IMR-90 (cell line): Measurements from ENCODE around the gene MOCS1. TPM values are rescaled to one million over a fixed set of nuclear protein-coding genes. Genes with fewer than 3 reads are reported as not detected.

ENCODE experiments used
- ATAC-seq: fragments of 200-7000 bp; cut with Tn5 transposase; 2 replicates; pipeline ENCODE4 v1.9.1; 2020; ENCODE audit warnings: low read depth, mild to moderate bottlenecking, moderate library complexity
- BruUV-seq: library from RNA; stranded (reverse); fragments of 400-500 nt; replicated peaks from 2 replicates; lab custom pipeline; 2021; lab: Mats Ljungman, UMichigan
- CTCF ChIA-PET: fragments of 300-600 bp; formaldehyde crosslinking; extraction: SDS; loops from one replicate; lab custom pipeline; 2021; ENCODE audit warnings: antibody characterized with exemption; lab: Yijun Ruan, JAX
- POLR2A ChIA-PET: fragments of 300-600 bp; sonication (Branson Sonifier 250); formaldehyde crosslinking; loops from one replicate; lab custom pipeline; 2022; ENCODE audit warnings: antibody characterized with exemption; ENCODE audit not compliant: unreplicated experiment; lab: Charles Lee
- DNase-seq: peaks from one replicate; pipeline ENCODE4 v3.0.0; 2013
- H2AFZ ChIP-seq: replicated peaks from 2 replicates; pipeline ENCODE3; 2013; ENCODE audit warnings: low read length, mild to moderate bottlenecking; ENCODE audit not compliant: poor library complexity
- H2AK5ac ChIP-seq: 2 replicates; pipeline ENCODE4 v1.6.1; 2013; ENCODE audit warnings: low read depth, low read length, inconsistent platforms
- H2AK9ac ChIP-seq: replicated peaks from 2 replicates; pipeline ENCODE3; 2013; ENCODE audit warnings: mild to moderate bottlenecking, low read depth, low read length, moderate library complexity; ENCODE audit not compliant: poor library complexity
- H2BK120ac ChIP-seq: 2 replicates; pipeline ENCODE4 v1.6.1; 2013; ENCODE audit warnings: low read depth, low read length, inconsistent platforms
- H2BK15ac ChIP-seq: 3 replicates; pipeline ENCODE4 v1.6.1; 2013; ENCODE audit warnings: low read depth, low read length, inconsistent platforms
- H2BK20ac ChIP-seq: 2 replicates; pipeline ENCODE4 v1.6.1; 2013; ENCODE audit warnings: low read depth, mild to moderate bottlenecking, inconsistent platforms, low read length, moderate library complexity
- H2BK5ac ChIP-seq: 2 replicates; pipeline ENCODE4 v1.6.1; 2013; ENCODE audit warnings: mild to moderate bottlenecking, low read depth, low read length, inconsistent platforms; ENCODE audit not compliant: poor library complexity, severe bottlenecking
- H3K14ac ChIP-seq: replicated peaks from 2 replicates; pipeline ENCODE4 v1.6.1; 2013; ENCODE audit warnings: low read depth, low read length, inconsistent platforms
- H3K18ac ChIP-seq: 2 replicates; pipeline ENCODE4 v1.6.1; 2013; ENCODE audit warnings: low read depth, low read length, control low read depth
- H3K23ac ChIP-seq: 2 replicates; pipeline ENCODE4 v1.6.1; 2013; ENCODE audit warnings: low read depth, low read length, inconsistent platforms
- H3K27ac ChIP-seq: 2 replicates; pipeline ENCODE4 v1.5.1; 2013; ENCODE audit warnings: mild to moderate bottlenecking, control low read depth, low read length; ENCODE audit not compliant: insufficient read depth
- H3K27me3 ChIP-seq: 2 replicates; pipeline ENCODE4 v1.6.1; 2013; ENCODE audit warnings: low read length; ENCODE audit not compliant: control insufficient read depth, insufficient read depth
- H3K36me3 ChIP-seq: 2 replicates; pipeline ENCODE4 v1.6.1; 2013; ENCODE audit warnings: low read length, mixed read lengths; ENCODE audit not compliant: control insufficient read depth, insufficient read depth
- H3K4ac ChIP-seq: 2 replicates; pipeline ENCODE4 v1.6.1; 2013; ENCODE audit warnings: low read depth, low read length, inconsistent platforms
- H3K4me1 ChIP-seq: 2 replicates; pipeline ENCODE4 v1.6.1; 2013; ENCODE audit warnings: low read length, mixed read lengths; ENCODE audit not compliant: control insufficient read depth, insufficient read depth
- H3K4me2 ChIP-seq: 2 replicates; pipeline ENCODE4 v1.6.1; 2013; ENCODE audit warnings: low read depth, mild to moderate bottlenecking, control low read depth, low read length, moderate library complexity
- H3K4me3 ChIP-seq: 2 replicates; pipeline ENCODE4 v1.5.1; 2013; ENCODE audit warnings: low read depth, mild to moderate bottlenecking, control low read depth, low read length, moderate library complexity; ENCODE audit not compliant: insufficient read depth
- H3K56ac ChIP-seq: 2 replicates; pipeline ENCODE4 v1.6.1; 2013; ENCODE audit warnings: low read length, inconsistent platforms; ENCODE audit not compliant: insufficient read depth; ENCODE audit errors: extremely low read depth
- H3K79me1 ChIP-seq, 2 experiments: 2 replicates each; pipeline ENCODE4 v1.6.1; 2013; ENCODE audit warnings: low read length in 2 of 2, inconsistent platforms in 1 of 2, low read depth in 1 of 2
- H3K9ac ChIP-seq: 2 replicates; pipeline ENCODE4 v1.6.1; 2013; ENCODE audit warnings: low read depth, low read length, control low read depth
- H3K9me1 ChIP-seq: 2 replicates; pipeline ENCODE4 v1.6.1; 2013; ENCODE audit warnings: low read length, inconsistent platforms; ENCODE audit not compliant: insufficient read depth
- H3K9me3 ChIP-seq: 2 replicates; pipeline ENCODE4 v1.6.1; 2013; ENCODE audit warnings: low read length; ENCODE audit not compliant: control insufficient read depth, insufficient read depth
- H4K20me1 ChIP-seq: 2 replicates; pipeline ENCODE4 v1.6.1; 2013; ENCODE audit warnings: low read length, inconsistent platforms; ENCODE audit not compliant: insufficient read depth
- H4K5ac ChIP-seq: 2 replicates; pipeline ENCODE4 v1.6.1; 2013; ENCODE audit warnings: mild to moderate bottlenecking, low read depth, low read length, control low read depth
- H4K8ac ChIP-seq, 2 experiments: 2 replicates each; pipeline ENCODE4 v1.6.1; 2013; ENCODE audit warnings: low read depth in 2 of 2, low read length in 2 of 2, control low read depth in 1 of 2, inconsistent platforms in 1 of 2
- H4K91ac ChIP-seq: 2 replicates; pipeline ENCODE4 v1.6.1; 2013; ENCODE audit warnings: low read depth, low read length, inconsistent platforms; ENCODE audit not compliant: insufficient read depth
- CEBPB ChIP-seq: IDR thresholded peaks from 2 replicates; pipeline ENCODE4 v1.6.1; 2012; ENCODE audit warnings: low read depth, low read length, improper control_type of control experiment
- CHD1 ChIP-seq: IDR thresholded peaks from 2 replicates; pipeline ENCODE4 v1.6.1; 2012; ENCODE audit warnings: low read depth, low read length, improper control_type of control experiment
- CTCF ChIP-seq: conservative IDR thresholded peaks from 2 replicates; pipeline ENCODE4 v1.5.1; 2012; ENCODE audit warnings: mild to moderate bottlenecking, low read depth, low read length, improper control_type of control experiment
- ELK1 ChIP-seq: fragments of 150-350 bp; IDR thresholded peaks from 2 replicates; pipeline ENCODE4 v1.6.1; 2016; ENCODE audit warnings: low read depth, mild to moderate bottlenecking, low read length, moderate library complexity, borderline replicate concordance
- FOS ChIP-seq: fragments of 150-350 bp; IDR thresholded peaks from 2 replicates; pipeline ENCODE4 v1.6.1; 2016; ENCODE audit warnings: low read depth, low read length
- MAFK ChIP-seq: IDR thresholded peaks from 2 replicates; pipeline ENCODE4 v1.6.1; 2012; ENCODE audit warnings: low read depth, low read length, improper control_type of control experiment
- MAZ ChIP-seq: IDR thresholded peaks from 2 replicates; pipeline ENCODE4 v1.6.1; 2012; ENCODE audit warnings: low read depth, mild to moderate bottlenecking, low read length, improper control_type of control experiment, moderate library complexity, borderline replicate concordance
- MXI1 ChIP-seq: IDR thresholded peaks from 2 replicates; pipeline ENCODE4 v1.6.1; 2012; ENCODE audit warnings: low read depth, mild to moderate bottlenecking, low read length, moderate library complexity, borderline replicate concordance
- RAD21 ChIP-seq: IDR thresholded peaks from 2 replicates; pipeline ENCODE4 v1.6.1; 2012; ENCODE audit warnings: low read length, improper control_type of control experiment
- RFX5 ChIP-seq: IDR thresholded peaks from 2 replicates; pipeline ENCODE4 v1.8.0; 2012; ENCODE audit warnings: low read depth, mild to moderate bottlenecking, low read length, moderate library complexity
- WGBS, 2 experiments: methylation state at CpG; one replicate each; pipeline versions ENCODE4 v1.1.5 to v1.1.7; 2013; ENCODE audit warnings: missing lambda C conversion rate in 2 of 2; ENCODE audit not compliant: insufficient read length in 1 of 2; ENCODE audit errors: extremely low coverage in 2 of 2; 5-methylcytosine and 5-hydroxymethylcytosine counted together
- dilution Hi-C: fragments of 300-500 bp; cut with HindIII; formaldehyde crosslinking; loops from one replicate; pipeline ENCODE4 v1.14.3; 2018; ENCODE audit warnings: low sequenced_read_pairs; ENCODE audit not compliant: unreplicated experiment
- in situ Hi-C: fragments of 300-500 bp; cut with MboI; formaldehyde crosslinking; loops from 3 replicates; pipeline ENCODE4 v1.14.3; 2019; ENCODE audit warnings: low sequenced_read_pairs, inconsistent platforms, mixed read lengths
- intact Hi-C: fragments of 100-400 bp; cut with micrococcal nuclease; formaldehyde crosslinking; loops from 2 replicates; pipeline ENCODE4 v1.10.0; 2022
- polyA plus RNA-seq, 3 experiments: library from polyadenylated mRNA; depleted of rRNA; stranded (reverse); fragments of >200 nt; gene quantifications; 2 replicates each; pipeline ENCODE4 v1.2.3, GENCODE V29; 2012; ENCODE audit warnings: low replicate concordance in 1 of 3
- total RNA-seq: library from RNA; depleted of rRNA; stranded (reverse); fragments of >200 nt; gene quantifications from 2 replicates; pipeline ENCODE4 v1.2.3, GENCODE V29; 2012

The MOCS1 gene
- total and polyA plus RNA-seq, 2 of the 4 experiments (the other 2 are of a cell fraction), result 5.5 to 9.5 TPM

GRCh38 chr6:39951191-39951590 is 16.9 kb upstream of the MOCS1 start:
- WGBS, 2 experiments, result 14% methylated on average over 1 of the region's 5 CpGs; no CpG with 5 or more reads in 1 of the 2 experiments
- ATAC-seq, result no peak
- Histone ChIP-seq H3K4ac (no peak overlapping the region), H4K91ac (no peak overlapping the region), H4K8ac (no peak overlapping the region), H3K56ac (no peak overlapping the region), H3K36me3 (no peaks in the 10 kb centered on the region), H4K5ac (no peak overlapping the region), H3K27me3 (peaks cover 32% of the 10 kb centered on the region), H3K9me3 (no peaks in the 10 kb centered on the region), H3K9ac (no peak overlapping the region), H3K18ac (no peak overlapping the region), H2BK20ac (no peak overlapping the region), H3K9me1 (no peaks in the 10 kb centered on the region), H3K14ac (no peak overlapping the region), H3K23ac (no peak overlapping the region), H2BK120ac (no peak overlapping the region), H3K27ac (no peak overlapping the region), H3K4me3 (no peak overlapping the region), H2BK5ac (no peak overlapping the region), H2AK9ac (no peak overlapping the region), H3K79me1 (no peaks in the 10 kb centered on the region), H3K4me2 (no peak overlapping the region), H2AK5ac (no peak overlapping the region), H2BK15ac (no peak overlapping the region), H4K20me1 (no peaks in the 10 kb centered on the region), H2AFZ (no peak overlapping the region), H3K4me1 (no peaks in the 10 kb centered on the region)
- in situ Hi-C loops, result no loop called here
- intact Hi-C loops, result no loop called here
- BruUV-seq, result no TSS peak
- ChIA-PET POLR2A (no interaction called here), CTCF (no interaction called here)
- TF ChIP-seq FOS, result no peak
- no peak for TF ChIP-seq RFX5
- TF ChIP-seq RAD21, result no peak
- TF ChIP-seq MAZ, result no peak
- no peak for TF ChIP-seq CEBPB
- no peak for TF ChIP-seq MAFK
- no peak for TF ChIP-seq CTCF
- TF ChIP-seq CHD1, result no peak
- TF ChIP-seq ELK1, result no peak
- TF ChIP-seq MXI1, result no peak
- dilution Hi-C loops, result no loop called here
- DNase-seq, result no peak
